Stomach smooth muscle (tissue), 2 donors: ENCODE results near the gene SEMA4A.
"Not testable (repeated sequence)": the region's sequence is repeated elsewhere in the genome, so short reads cannot be mapped to it uniquely, and the experiment has no call there.

Experiments
- H3K27ac ChIP-seq: one replicate; pipeline ENCODE4 v1.7.0; 2013; ENCODE audit warnings: mild to moderate bottlenecking, low read length, inconsistent platforms
- H3K27me3 ChIP-seq, 2 donors: one replicate each; pipeline ENCODE4 v1.7.0; 2013; ENCODE audit warnings: low read length in 2 of 2; ENCODE audit not compliant: insufficient read depth in 2 of 2, control insufficient read depth in 1 of 2
- H3K36me3 ChIP-seq, 2 donors: one replicate each; pipeline ENCODE4 v1.7.0; 2013; ENCODE audit warnings: low read length in 2 of 2; ENCODE audit not compliant: control insufficient read depth in 2 of 2, insufficient read depth in 2 of 2
- H3K4me1 ChIP-seq: one replicate; pipeline ENCODE4 v1.7.0; 2013; ENCODE audit warnings: low read length; ENCODE audit not compliant: control insufficient read depth, insufficient read depth
- H3K4me3 ChIP-seq, 2 donors: one replicate each; pipeline ENCODE4 v1.7.0; 2013; ENCODE audit warnings: low read length in 2 of 2
- H3K9ac ChIP-seq, 2 donors: one replicate each; pipeline ENCODE4 v1.7.0; 2013; ENCODE audit warnings: low read length in 2 of 2, mild to moderate bottlenecking in 1 of 2
- H3K9me3 ChIP-seq, 2 donors: one replicate each; pipeline ENCODE4 v1.7.0; 2013; ENCODE audit warnings: low read length in 2 of 2; ENCODE audit not compliant: control insufficient read depth in 2 of 2
- donor health status: healthy.
- donor health status: Pancreatic carcinoma.

Gene SEMA4A

GRCh38 chr1:156165083-156165482 lies 11.7 kb downstream of the SEMA4A start:
- no peaks in the 10 kb centered on the region for H3K9me3 ChIP-seq
- no peak overlapping the region for H3K9ac ChIP-seq
- H3K27me3 ChIP-seq, result no peaks in the 10 kb centered on the region
- no peaks in the 10 kb centered on the region for H3K36me3 ChIP-seq
- H3K4me1 ChIP-seq, result peaks cover 14% of the 10 kb centered on the region
- no peak overlapping the region for H3K27ac ChIP-seq
- H3K4me3 ChIP-seq, result no peak overlapping the region

- Histone ChIP-seq H3K36me3 (no peaks in the 10 kb centered on the region), H3K27me3 (no peaks in the 10 kb centered on the region), H3K9ac (no peak overlapping the region), H3K4me3 (no peak overlapping the region), H3K4me1 (no peaks in the 10 kb centered on the region), H3K27ac (no peak overlapping the region), H3K9me3 (no peaks in the 10 kb centered on the region)
Observed at GRCh38 chr1:156167536-156167935, 14.2 kb downstream of the SEMA4A start.

- Histone ChIP-seq H3K36me3 (peaks cover 0 to 3% of the 10 kb centered on the region in 2 donors), H3K27me3 (no peaks in the 10 kb centered on the region), H3K9me3 (no peaks in the 10 kb centered on the region), H3K27ac (no peak overlapping the region), H3K9ac (no peak overlapping the region), H3K4me3 (no peak overlapping the region), H3K4me1 (no peaks in the 10 kb centered on the region)
Observed at GRCh38 chr1:156172696-156173470, 19.5 kb downstream of the SEMA4A start.

- no peak overlapping the region for H3K4me3 ChIP-seq
- H3K9ac ChIP-seq, result no peak overlapping the region
- no peaks in the 10 kb centered on the region for H3K4me1 ChIP-seq
- no peaks in the 10 kb centered on the region for H3K9me3 ChIP-seq
- H3K27me3 ChIP-seq, result no peaks in the 10 kb centered on the region
- peaks cover 0 to 3% of the 10 kb centered on the region in 2 donors for H3K36me3 ChIP-seq
- H3K27ac ChIP-seq, result no peak overlapping the region
Observed at GRCh38 chr1:156176610-156177210, 23.3 kb downstream of the SEMA4A start.

GRCh38 chr1:156177919-156178654 lies 24.7 kb downstream of the SEMA4A start:
- Histone ChIP-seq H3K9ac (no peak overlapping the region), H3K27me3 (no peaks in the 10 kb centered on the region), H3K36me3 (peaks cover 0 to 3% of the 10 kb centered on the region in 2 donors), H3K9me3 (no peaks in the 10 kb centered on the region), H3K27ac (no peak overlapping the region), H3K4me3 (no peak overlapping the region), H3K4me1 (no peaks in the 10 kb centered on the region)

GRCh38 chr1:156180471-156180870 lies 27.1 kb downstream of the SEMA4A start:
- no peak overlapping the region for H3K9ac ChIP-seq
- no peak overlapping the region for H3K4me3 ChIP-seq
- H3K9me3 ChIP-seq, result no peaks in the 10 kb centered on the region
- peaks cover 0 to 3% of the 10 kb centered on the region in 2 donors for H3K36me3 ChIP-seq
- no peaks in the 10 kb centered on the region for H3K27me3 ChIP-seq
- H3K27ac ChIP-seq, result no peak overlapping the region
- H3K4me1 ChIP-seq, result no peaks in the 10 kb centered on the region

GRCh38 chr1:156181391-156181924 lies 28.1 kb downstream of the SEMA4A start:
- not testable (repeated sequence) for H3K27me3 ChIP-seq, H3K36me3 ChIP-seq, H3K4me3 ChIP-seq, H3K4me1 ChIP-seq, H3K9me3 ChIP-seq, H3K27ac ChIP-seq, H3K9ac ChIP-seq

- not testable (repeated sequence) for H3K4me3 ChIP-seq, H3K27me3 ChIP-seq, H3K9me3 ChIP-seq, H3K36me3 ChIP-seq, H3K4me1 ChIP-seq, H3K27ac ChIP-seq, H3K9ac ChIP-seq
Observed at GRCh38 chr1:156182010-156182779, 28.8 kb downstream of the SEMA4A start.

GRCh38 chr1:156186347-156187177 lies 33.2 kb downstream of the SEMA4A start:
- not testable (repeated sequence) for H3K4me3 ChIP-seq, H3K27me3 ChIP-seq, H3K27ac ChIP-seq, H3K9ac ChIP-seq, H3K36me3 ChIP-seq, H3K9me3 ChIP-seq, H3K4me1 ChIP-seq

GRCh38 chr1:156190265-156190664 lies 36.9 kb downstream of the SEMA4A start:
- not testable (repeated sequence) for H3K9me3 ChIP-seq, H3K27ac ChIP-seq, H3K4me3 ChIP-seq, H3K27me3 ChIP-seq, H3K9ac ChIP-seq, H3K36me3 ChIP-seq
- peaks cover 11% of the 10 kb centered on the region for H3K4me1 ChIP-seq
